NK-92 treated with Interleukin-12 subunit alpha and Interleukin-12 subunit beta, amount 100 ng/mL, for 24 hours (cell line): Measurements from ENCODE around the gene TMED8.
"Not testable (repeated sequence)": the region's sequence is repeated elsewhere in the genome, so short reads cannot be mapped to it uniquely, and the experiment has no call there.

Experiments
- DNase-seq: peaks from one replicate; lab custom pipeline; 2025; lab: John Stamatoyannopoulos, UW

TMED8 gene

DNA sequence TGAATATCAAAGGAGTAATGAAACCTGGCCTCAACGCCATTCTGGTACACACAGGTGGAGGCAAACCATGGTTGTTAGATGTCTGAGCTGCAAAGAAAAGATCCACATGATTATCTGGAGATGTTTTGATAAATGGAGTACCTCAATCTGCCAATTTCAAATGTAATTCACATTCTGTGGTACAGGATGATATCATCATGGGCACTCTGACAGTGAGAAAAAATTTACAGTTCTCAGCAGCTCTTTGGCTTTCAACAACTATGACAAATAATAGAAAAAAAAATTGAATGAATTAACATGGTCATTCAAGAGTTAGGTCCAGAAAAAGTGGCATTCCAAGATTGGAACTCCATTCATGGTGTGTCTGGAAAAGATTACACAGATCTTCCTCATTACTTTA lies 17.3 kb downstream of the TMED8 start:
- DNase-seq, result no peak

DNA sequence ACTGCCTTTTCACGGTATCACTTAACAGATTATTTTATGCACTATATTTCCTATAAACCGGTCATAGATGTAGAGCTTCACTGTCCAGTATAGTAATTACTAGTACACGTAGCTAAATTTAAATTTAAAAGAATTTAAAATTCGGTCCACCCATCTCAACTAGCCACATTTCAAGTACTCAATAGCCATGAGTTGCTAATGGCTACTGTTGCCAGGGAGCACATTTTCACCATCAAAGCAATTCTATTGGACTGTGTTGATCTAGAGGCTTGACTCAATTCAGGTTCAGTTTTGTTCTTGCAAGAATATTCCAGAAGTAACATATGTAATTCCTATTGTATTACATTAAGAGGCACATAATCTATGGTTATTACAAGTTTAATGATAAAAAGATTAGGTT lies 20.0 kb downstream of the TMED8 start:
- no peak for DNase-seq

DNA sequence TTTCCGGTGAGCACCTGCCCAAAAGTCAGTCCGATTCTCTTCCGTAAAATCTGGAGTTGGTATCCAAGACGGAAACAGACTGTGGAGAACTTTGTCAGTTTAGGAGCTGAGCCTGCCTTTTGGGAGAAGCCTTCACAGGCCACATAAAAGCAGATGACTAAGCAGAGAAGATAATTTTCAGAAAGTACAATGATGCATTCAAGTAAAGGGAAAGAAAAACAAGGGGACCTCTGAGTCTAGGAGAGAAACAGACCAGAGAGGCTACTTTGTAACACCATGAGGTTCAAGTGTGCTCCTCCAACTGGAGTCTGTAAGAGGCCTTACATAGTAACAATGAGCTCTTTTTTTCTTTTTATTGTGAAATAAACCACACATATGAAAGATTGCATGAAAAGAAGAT lies 21.1 kb downstream of the TMED8 start:
- DNase-seq, result no peak

DNA sequence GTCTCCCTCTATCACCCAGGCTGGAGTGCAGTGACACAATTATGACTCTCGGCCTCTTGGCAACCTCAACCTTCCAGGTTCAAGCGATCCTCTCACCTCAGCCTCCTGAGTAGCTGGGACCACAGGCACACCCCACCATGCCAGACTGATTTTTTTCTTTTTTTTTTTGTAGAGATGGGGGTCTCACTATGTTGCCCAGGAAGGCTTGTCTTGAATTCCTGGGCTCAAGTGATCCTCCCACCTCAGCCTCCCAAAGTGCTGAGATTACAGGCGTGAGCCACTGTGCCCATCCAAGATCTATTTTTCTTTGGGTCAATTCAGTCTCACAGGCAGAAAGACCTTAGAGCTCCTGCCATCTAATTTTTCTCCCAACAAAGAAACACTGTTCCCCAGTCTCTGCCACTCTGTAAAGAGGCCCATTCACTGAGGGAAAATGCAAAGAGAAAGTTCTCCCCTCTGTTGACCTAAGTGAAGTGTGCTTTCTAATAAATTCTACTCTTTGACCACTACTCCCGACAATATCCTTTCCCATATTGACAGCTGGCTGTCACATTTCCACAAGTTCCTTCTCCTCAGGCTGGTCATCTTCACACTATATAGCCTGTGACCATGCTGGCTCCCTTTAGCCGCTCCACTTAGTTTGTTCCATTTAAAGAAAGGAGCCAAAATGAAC lies 23.3 kb downstream of the TMED8 start:
- DNase-seq, result no peak

DNA sequence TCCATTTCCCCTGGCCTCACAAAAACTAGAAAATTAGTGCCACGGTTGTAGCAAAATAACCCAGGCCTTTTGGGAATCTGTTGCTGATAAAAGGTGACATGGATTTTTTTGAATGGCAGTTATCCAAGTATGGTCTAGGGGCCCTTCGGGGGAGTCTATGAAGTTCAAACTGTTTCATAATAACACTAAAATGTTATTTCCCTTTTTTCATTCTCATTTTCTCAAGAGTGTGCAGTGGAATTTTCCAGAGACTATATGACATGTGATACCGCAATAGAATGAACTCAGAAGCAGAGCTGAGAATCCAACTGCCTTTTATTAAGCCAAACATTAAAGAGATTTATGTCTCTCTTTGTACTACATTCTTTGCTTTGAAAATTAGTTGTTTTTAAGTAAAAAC lies 29.1 kb downstream of the TMED8 start:
- no peak for DNase-seq

DNA sequence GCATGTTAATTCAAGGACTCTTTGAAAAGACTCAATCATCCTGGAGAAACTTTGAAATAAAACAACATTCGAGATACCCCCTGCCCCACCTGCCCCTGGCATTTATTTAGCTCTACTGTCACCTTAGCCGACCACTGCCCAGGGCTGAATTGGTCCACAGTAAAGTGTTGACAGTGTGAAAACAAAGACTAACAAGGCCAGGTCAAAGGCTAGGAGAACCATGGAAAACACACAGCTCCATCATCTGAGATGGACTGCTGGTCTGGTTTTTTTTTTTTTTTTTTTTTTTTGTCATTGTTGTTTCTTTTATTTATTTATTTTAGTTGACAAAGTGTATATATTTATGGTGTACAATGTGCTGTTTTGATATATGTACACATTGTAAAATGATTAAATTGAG lies 30.4 kb downstream of the TMED8 start:
- no peak for DNase-seq

DNA sequence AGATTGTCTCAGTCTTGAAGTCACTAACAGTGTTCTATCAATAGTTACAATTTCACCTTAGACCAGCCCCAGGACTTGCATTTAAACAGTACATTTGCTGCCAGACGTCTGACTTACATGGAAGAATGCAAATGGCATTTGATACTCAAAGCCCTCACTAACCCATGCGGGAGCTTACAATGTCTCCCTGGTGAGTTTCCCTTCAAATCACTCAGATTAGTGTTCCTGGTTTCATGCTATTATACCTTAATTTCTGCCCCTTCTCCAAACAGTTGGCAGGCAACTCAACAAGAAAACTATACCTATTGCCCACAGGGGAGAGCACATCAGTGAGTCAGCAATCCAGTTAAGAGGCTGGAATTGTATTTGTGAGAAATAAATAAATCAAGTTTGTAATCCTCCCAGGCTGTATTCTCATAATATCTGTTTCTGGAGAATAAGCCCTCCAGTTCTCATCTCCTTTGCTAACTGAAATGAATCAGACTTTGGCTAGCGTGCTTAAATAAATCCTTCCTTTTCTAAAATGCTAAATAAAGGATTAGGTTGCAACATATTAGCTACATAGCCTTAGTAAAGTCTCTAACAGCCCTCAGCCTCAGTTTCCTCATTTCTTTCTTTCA lies 32.4 kb downstream of the TMED8 start:
- no peak for DNase-seq

DNA sequence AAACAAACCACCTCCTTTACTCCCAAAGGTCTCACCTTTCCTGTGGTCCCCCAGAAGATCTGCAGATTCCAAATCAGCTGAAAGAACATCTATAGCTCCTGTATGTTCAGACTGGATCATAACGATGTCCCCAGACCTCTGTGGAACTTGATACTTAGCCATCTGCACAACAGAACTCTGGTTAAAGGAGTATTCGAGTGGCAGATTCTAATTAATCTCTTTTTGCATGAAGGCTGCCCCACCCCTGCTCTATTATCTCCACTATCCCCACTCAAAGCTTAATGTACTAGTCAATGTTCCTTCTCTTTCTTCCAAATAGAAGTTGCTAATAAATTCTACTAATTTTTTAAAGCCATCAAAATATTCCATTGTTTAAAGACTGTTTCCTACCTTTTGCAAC lies 33.2 kb downstream of the TMED8 start:
- DNase-seq, result no peak

DNA sequence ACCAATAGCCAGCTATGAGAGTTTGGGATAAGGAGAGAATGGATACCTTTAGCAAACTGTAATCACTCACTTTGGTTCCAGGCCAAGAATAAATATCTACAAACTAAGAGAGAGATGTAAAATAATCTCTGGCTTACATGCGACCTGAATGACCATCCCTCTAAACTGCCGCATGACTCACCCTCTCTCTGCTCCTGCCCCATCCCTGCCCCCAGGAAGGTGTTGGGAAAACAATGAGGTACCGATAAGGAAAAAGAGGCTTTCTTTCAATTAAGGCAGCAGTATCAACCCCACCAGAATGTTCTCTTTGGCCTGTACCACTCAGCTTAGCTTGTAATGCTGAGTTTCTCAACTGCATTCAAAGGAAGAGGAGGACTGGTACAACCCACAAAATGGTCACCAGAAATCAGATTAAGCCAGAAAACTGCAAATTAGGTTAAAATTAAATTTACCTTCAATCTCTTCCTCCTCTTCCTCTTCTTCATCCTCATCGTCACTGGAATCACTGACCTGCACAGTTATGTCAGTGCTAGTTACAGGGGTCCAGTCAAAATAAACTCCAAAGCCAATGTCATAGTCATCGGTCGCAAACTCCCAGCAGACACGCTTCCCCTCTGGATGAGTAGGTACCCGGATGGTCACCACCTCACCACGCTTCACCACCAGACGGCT lies 34.0 kb downstream of the TMED8 start:
- DNase-seq, result no peak

DNA sequence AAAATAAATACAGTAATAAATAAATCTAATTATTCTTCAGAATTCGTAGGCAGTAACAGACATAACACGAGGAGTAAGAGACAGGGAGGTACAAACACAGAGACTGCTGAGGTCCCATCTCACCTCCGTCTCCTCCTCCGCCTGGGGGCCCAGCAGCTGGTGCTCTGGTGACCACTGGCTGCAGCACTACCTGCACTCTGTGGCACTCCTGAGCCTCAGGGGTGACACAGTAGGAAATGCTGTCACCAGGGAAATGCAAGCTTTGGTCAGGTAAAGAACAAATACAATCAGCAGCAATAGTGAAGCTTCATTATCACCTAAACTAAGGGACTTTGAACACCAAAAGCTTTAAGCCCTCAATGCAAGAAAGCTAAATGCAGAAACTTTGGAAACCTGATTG lies 36.5 kb downstream of the TMED8 start:
- DNase-seq, result no peak

DNA sequence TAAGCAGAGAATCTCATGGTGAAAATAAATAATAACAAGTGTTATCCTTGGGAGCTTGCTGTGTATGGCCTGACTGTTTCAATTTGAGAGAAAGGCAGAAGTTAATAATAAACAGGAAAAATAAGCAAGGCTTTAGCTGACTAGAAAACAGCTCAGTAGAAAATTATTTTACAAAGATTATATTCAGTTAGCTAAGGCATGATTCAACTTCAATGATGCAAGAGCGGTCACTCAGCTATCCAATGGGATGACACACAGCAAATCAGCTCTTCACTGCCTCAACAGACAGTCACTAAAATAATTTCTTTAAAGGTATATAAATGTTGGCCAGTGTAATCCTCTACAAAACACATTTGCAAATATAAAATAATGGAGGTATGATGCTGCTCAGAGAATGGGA lies 37.5 kb downstream of the TMED8 start:
- DNase-seq, result no peak

DNA sequence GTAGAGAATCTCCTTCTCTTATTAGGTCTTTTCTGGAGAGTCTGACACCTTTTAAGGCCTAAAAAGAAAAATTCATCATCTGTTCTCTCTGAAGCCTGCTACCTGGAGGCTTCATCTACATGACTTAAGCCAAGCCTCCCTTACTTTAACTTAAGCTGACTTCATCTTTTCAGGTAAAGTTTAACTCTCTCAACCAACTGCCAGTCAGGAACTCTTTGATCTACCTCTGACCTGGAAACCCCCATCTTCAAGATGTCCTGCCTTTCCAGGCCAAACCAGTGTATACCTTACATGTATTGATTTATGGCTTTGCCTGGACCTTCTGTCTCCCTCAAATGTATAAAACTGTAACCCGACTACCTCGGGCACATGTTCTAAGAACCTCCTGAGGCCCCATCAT lies 38.6 kb downstream of the TMED8 start:
- DNase-seq, result no peak

DNA sequence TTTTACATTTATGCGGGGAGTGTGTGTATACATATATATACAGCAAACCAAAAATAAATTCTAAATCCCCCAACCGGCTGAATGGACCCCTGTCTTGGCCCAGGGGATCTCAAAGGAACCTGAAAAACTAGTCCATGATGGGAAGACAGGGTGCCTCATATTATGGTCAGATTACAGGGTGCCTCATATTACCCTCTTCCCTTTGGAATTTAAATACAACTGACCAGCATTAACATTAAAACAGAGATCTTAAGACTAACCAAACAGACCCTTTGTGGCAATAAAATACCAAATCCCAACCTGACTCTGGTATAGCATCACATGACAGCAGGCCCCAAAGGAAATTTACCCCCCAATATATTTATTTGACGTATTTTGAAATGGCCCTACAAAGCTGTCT lies 39.0 kb downstream of the TMED8 start:
- DNase-seq, result no peak

DNA sequence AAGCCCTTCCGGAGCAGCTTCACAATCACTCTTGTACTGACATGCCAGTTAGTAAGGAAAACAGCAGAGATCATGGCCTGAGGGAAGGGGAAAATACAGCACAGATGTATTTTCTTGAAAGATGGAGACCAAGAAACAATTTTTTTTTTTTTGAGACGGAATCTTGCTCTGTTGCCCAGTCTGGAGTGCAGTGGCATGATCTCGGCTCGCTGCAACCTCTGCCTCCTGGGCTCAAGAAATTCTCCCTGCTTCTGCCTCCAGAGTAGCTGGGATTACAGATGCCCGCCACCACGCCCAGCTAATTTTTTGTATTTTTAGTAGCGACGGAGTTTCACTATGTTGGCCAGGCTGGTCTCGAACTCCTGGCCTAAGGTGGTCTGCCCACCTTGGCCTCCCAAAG lies 39.6 kb downstream of the TMED8 start:
- not testable (repeated sequence) for DNase-seq

DNA sequence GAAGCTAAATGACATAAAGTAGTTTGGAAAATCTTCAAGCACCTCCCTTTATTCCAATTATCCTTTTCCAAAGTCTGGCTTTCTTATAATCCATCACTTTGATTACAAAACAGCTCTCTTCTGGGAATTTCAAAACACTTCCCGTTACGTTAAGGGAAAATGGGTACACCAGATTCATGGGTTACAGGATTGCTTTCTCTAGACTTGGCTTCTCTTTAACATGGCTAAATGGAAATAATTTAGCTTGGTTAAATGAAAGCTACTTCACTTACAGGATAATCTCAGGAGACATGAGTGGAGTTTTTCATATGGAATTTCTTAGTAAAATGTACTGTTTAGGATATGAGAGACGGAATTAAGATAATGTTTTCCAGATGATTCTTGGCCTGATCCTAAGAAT lies 41.3 kb downstream of the TMED8 start:
- no peak for DNase-seq

DNA sequence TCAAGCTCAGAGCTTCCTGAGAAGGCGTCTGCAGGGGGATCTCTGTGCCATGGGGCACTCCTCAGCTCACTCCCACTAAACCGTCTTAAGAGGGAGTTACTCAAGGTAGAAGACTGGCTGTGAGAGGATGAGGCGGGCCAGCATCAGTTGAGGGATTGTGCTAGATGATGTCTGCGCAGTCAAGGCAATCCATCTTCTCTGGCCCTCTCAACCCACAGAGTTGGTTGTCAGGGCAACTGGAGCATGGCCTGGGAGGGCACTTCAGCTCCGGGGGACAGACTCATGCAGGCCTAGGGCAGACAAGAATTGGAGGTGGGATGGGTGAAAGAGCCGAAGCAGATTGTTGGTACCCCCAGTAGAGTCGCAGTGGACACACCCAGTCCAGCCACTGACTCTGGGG lies 47.0 kb downstream of the TMED8 start:
- no peak for DNase-seq

DNA sequence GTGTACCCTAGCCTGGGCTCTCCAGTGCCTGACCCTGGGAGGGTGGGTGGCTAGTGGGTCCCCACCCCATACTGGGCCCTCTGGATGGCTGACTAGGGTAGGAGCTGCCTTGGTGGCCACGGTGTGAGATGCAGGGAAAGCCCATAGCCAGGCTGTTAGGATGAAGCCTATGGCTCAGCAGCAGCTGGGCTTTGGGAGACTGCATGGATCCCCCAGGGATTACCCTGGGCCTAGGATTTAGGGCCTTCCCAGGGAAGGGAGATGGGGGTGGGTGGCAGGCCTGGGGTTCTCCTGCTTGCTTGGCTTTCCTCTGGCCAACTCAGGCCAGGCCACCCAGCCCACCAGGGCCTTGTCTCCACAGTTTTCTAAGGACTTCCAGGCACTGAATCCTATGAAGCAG lies 49.8 kb downstream of the TMED8 start:
- DNase-seq, result no peak

DNA sequence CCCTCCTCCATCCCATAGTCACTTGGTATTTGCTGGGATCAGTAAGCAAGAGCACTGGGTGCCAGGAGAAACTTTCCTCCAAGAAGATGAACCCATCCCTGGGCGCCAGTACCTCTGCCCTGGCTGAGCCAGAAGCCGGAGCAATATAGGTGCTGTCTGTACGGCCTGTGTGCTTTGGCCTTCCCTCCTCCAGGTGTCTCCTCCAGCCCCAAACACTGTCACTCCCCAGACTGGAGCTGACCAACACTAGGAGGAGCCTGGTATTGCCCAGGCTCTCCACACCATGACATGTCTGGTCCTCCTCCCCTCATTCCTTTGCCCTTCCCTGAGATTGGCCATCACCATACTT lies 51.2 kb downstream of the TMED8 start:
- no peak for DNase-seq

DNA sequence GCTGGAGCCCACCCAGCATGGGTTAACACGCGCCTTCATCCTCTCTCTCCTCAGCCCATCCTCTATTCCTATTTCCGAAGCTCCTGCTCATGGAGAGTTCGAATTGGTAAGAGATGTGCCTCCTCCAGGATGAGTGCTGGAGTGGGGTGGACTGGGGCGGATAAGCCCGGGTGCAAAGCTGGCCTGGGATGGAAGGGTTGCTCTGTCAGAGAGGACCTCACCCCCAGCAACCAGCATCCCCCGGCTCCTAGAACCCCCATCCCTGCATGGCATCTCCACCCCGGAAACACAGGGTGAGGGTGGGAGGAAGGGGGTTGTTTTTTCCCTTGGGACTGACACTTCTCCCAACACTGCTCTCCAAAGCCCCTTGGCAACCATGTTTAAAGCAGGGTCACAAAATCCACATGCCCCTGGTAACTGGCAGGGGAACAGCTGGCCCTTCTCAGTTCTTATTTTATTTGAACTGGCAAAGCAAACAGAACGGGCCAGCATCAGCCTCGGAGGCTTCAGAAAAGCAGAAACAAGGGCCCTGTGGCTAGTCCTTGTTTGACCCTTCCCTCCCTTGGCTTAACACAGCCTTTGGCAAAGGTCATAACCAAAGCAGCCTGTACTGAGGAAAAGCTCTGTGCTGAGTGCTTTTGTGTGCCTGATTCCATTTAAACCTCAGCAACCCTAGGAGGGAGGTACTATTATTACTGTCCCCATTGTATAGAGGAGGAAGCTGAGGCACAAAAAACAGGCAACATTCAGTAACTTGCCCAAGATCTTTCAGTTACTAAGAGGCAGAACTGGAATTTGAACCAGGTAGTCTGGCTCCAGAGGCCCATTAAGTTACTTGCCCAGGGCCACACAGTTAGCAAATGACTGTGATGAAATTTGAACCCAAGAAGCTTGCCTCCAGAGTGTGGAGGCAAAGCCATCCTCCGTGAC lies 51.8 kb downstream of the TMED8 start:
- DNase-seq, result no peak

DNA sequence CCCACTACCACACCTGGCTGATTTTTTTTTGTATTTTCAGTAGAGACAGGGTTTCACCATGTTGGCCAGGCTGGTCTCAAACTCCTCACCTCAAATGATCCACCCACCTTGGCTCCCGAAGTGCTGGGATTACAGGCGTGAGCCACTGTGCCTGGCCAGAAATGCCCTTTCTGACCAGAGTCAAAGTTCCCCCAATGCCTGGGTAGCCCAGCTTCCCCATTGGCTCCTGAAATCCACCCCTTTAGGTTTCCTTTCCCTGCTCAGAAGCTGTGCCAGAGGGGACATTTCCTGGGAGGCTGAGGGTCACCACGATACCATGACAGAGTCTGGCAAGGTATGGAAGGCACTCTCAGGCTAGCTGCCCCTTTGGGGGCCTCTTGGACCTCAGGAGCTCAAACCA lies 52.6 kb downstream of the TMED8 start:
- no peak for DNase-seq

DNA sequence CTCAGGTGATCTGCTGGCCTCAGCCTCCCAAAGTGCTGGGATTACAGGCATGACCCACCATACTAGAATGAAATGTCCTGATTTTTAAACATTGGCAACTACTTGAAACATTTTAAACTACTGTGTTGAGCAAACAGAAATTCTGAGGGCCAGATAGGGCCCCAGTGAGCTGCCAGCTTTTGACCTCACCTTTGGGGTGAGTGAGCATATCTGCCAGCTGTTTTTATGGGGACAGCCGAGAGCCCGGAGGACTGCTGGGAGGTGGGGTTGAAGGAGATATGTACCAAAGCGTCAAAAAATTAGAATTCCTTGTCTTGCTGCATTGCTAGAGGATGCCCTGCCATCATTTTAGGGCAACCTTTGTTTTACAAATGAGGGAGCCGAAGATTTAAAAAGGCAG lies 53.3 kb downstream of the TMED8 start:
- DNase-seq, result no peak

DNA sequence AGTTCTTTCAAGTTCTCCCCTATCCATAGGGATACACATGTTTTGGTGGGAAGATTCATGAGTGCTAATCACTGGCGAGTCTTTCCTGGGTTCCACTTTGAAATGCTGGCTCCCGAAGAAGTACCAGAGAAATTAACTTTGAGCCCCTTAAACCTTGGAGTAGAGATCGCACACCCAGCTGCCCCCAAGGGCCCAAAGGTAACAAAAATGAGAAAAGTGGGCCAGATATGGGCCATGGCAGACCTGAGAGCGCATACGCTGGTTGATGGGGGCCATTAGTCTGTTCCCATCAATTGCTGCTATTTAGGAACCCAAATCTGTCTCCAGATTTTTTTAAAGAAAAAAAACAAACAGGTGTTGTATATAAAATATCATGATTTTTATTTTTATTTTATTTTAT lies 53.9 kb downstream of the TMED8 start:
- no peak for DNase-seq
